Neutrophil (primary cell): ENCODE results near the gene DENND1A.

Experiments
- H3K27ac ChIP-seq: fragments of 200-600 bp; sonication (generic); 2 replicates; pipeline ENCODE4 v1.5.1; 2016; ENCODE audit warnings: mild to moderate bottlenecking, moderate library complexity
- H3K27me3 ChIP-seq: fragments of 200-600 bp; sonication (generic); 2 replicates; pipeline ENCODE4 v1.6.0; 2016; ENCODE audit warnings: mild to moderate bottlenecking
- H3K36me3 ChIP-seq: fragments of 200-600 bp; sonication (generic); 2 replicates; pipeline ENCODE4 v1.5.1; 2017
- H3K4me1 ChIP-seq, 2 experiments: fragments of 200-600 bp in 1 of 2; sonication (generic) in 1 of 2; 1 replicate in 1 of 2; 2 replicates in 1 of 2; pipeline versions ENCODE4 v1.5.1 to v1.6.1; 2013 to 2016; ENCODE audit warnings: low read depth in 1 of 2, low read length in 1 of 2, mild to moderate bottlenecking in 1 of 2, moderate library complexity in 1 of 2; ENCODE audit not compliant: control insufficient read depth in 1 of 2, insufficient read depth in 1 of 2
- H3K4me3 ChIP-seq, 2 experiments: fragments of 200-600 bp in 1 of 2; sonication (generic) in 1 of 2; 1 replicate in 1 of 2; 2 replicates in 1 of 2; pipeline ENCODE4 v1.5.1; 2013 to 2016; ENCODE audit warnings: low read depth in 1 of 2, low read length in 1 of 2, mild to moderate bottlenecking in 1 of 2, moderate library complexity in 1 of 2
- H3K9me3 ChIP-seq: fragments of 200-600 bp; sonication (generic); 2 replicates; pipeline ENCODE4 v1.5.1; 2016
- TF ChIP-seq, protein P1 (sequence below): fragments of 200-600 bp; sonication (generic); IDR thresholded peaks from 2 replicates; pipeline ENCODE4 v1.5.1; 2016; ENCODE audit warnings: antibody characterized with exemption

The DENND1A gene

DNA sequence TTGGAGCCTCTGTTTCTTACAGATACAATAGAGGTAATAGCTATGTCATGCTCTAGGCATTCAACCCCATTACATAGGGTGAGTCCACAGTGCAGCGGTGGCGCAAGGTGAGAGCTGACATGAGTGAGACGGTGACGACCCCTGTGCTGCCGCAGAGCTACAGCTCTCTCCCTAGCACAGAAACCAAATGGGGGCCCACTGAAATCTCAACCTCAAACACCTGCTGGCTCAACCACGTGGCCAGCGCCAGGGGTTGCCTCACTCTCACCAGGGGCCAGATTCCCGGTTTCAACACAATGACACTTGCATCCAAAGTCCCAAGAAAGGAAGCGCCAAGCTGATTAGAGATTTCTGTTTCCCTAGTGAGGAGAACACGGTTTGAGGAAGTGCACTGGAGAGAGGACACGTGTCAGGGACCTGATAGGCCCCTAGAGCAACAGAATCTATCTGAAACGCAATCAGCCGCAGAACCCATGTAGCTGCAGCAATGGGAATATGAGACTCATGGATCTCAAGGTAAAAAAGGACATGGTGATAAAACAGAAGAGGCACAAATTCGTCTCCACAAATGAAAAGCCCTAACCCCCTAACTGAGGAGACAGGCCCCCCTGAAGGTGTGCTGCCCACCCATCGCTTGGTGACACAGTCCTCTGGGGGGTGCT lies 459.7 kb downstream of the DENND1A start:
- H3K36me3 ChIP-seq, result no peaks in the 10 kb centered on the region
- TF ChIP-seq, protein P1, sequence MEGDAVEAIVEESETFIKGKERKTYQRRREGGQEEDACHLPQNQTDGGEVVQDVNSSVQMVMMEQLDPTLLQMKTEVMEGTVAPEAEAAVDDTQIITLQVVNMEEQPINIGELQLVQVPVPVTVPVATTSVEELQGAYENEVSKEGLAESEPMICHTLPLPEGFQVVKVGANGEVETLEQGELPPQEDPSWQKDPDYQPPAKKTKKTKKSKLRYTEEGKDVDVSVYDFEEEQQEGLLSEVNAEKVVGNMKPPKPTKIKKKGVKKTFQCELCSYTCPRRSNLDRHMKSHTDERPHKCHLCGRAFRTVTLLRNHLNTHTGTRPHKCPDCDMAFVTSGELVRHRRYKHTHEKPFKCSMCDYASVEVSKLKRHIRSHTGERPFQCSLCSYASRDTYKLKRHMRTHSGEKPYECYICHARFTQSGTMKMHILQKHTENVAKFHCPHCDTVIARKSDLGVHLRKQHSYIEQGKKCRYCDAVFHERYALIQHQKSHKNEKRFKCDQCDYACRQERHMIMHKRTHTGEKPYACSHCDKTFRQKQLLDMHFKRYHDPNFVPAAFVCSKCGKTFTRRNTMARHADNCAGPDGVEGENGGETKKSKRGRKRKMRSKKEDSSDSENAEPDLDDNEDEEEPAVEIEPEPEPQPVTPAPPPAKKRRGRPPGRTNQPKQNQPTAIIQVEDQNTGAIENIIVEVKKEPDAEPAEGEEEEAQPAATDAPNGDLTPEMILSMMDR, result no peak
- H3K27ac ChIP-seq, result peak overlapping the region; percentile 13
- H3K4me1 ChIP-seq, result peaks cover 26 to 32% of the 10 kb centered on the region in 2 experiments
- H3K27me3 ChIP-seq, result no peaks in the 10 kb centered on the region
- H3K4me3 ChIP-seq, result no peak overlapping the region
- H3K9me3 ChIP-seq, result no peaks in the 10 kb centered on the region

GRCh38 chr9:123469282-123469681 lies 460.6 kb downstream of the DENND1A start:
- H3K9me3 ChIP-seq, result no peaks in the 10 kb centered on the region
- peaks cover 26 to 32% of the 10 kb centered on the region in 2 experiments for H3K4me1 ChIP-seq
- no peaks in the 10 kb centered on the region for H3K36me3 ChIP-seq
- TF ChIP-seq, protein P1, result no peak
- H3K27me3 ChIP-seq, result no peaks in the 10 kb centered on the region
- no peak overlapping the region for H3K27ac ChIP-seq
- no peak overlapping the region for H3K4me3 ChIP-seq

DNA sequence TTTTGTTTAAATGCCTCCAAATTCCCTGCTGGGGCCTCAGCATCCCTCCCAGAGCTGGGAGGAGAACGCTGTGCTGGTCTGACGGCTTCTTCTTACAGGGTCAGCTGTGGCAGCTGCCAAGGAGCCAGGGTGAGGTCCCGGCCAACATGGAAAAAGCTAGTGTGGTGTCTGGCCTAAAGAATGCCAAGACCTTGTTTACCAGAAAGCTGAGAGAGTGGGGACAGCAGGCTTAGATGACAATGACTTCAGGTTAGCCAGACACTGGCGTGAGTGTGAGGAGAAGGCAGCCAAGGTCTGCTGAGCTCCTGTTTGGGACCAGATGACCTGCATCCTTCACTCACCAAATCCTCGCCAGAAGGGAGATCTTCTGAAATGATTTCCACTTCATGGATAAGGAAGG lies 461.4 kb downstream of the DENND1A start:
- Histone ChIP-seq H3K27ac (no peak overlapping the region), H3K4me1 (peaks cover 26 to 32% of the 10 kb centered on the region in 2 experiments), H3K27me3 (no peaks in the 10 kb centered on the region), H3K9me3 (no peaks in the 10 kb centered on the region), H3K36me3 (no peaks in the 10 kb centered on the region), H3K4me3 (no peak overlapping the region)
- TF ChIP-seq, protein P1, result no peak

GRCh38 chr9:123465304-123465703 lies 464.6 kb downstream of the DENND1A start:
- Histone ChIP-seq H3K9me3 (no peaks in the 10 kb centered on the region), H3K27ac (no peak overlapping the region), H3K27me3 (no peaks in the 10 kb centered on the region), H3K4me1 (peaks cover 6 to 7% of the 10 kb centered on the region in 2 experiments), H3K36me3 (peaks cover 7% of the 10 kb centered on the region), H3K4me3 (no peak overlapping the region)
- TF ChIP-seq, protein P1, result no peak

- TF ChIP-seq, protein P1, result no peak
- Histone ChIP-seq H3K4me3 (no peak overlapping the region), H3K27me3 (no peaks in the 10 kb centered on the region), H3K4me1 (no peaks in the 10 kb centered on the region), H3K27ac (no peak overlapping the region), H3K36me3 (peaks cover 33% of the 10 kb centered on the region), H3K9me3 (no peaks in the 10 kb centered on the region)
Observed at GRCh38 chr9:123460091-123460490, 469.8 kb downstream of the DENND1A start.
